IMR-90 (cell line): ENCODE measurements around the gene FAM13B. TPM values are rescaled to one million over a fixed set of nuclear protein-coding genes. Genes with fewer than 3 reads are reported as not detected.

ENCODE experiments used
- ATAC-seq: fragments of 200-7000 bp; cut with Tn5 transposase; 2 replicates; pipeline ENCODE4 v1.9.1; 2020; ENCODE audit warnings: low read depth, mild to moderate bottlenecking, moderate library complexity
- BruUV-seq: library from RNA; stranded (reverse); fragments of 400-500 nt; replicated peaks from 2 replicates; lab custom pipeline; 2021; lab: Mats Ljungman, UMichigan
- CTCF ChIA-PET: fragments of 300-600 bp; formaldehyde crosslinking; extraction: SDS; loops from one replicate; lab custom pipeline; 2021; ENCODE audit warnings: antibody characterized with exemption; lab: Yijun Ruan, JAX
- POLR2A ChIA-PET: fragments of 300-600 bp; sonication (Branson Sonifier 250); formaldehyde crosslinking; loops from one replicate; lab custom pipeline; 2022; ENCODE audit warnings: antibody characterized with exemption; ENCODE audit not compliant: unreplicated experiment; lab: Charles Lee
- DNase-seq: peaks from one replicate; pipeline ENCODE4 v3.0.0; 2013
- H2AFZ ChIP-seq: replicated peaks from 2 replicates; pipeline ENCODE3; 2013; ENCODE audit warnings: low read length, mild to moderate bottlenecking; ENCODE audit not compliant: poor library complexity
- H2AK5ac ChIP-seq: 2 replicates; pipeline ENCODE4 v1.6.1; 2013; ENCODE audit warnings: low read depth, low read length, inconsistent platforms
- H2AK9ac ChIP-seq: replicated peaks from 2 replicates; pipeline ENCODE3; 2013; ENCODE audit warnings: mild to moderate bottlenecking, low read depth, low read length, moderate library complexity; ENCODE audit not compliant: poor library complexity
- H2BK120ac ChIP-seq: 2 replicates; pipeline ENCODE4 v1.6.1; 2013; ENCODE audit warnings: low read depth, low read length, inconsistent platforms
- H2BK15ac ChIP-seq: 3 replicates; pipeline ENCODE4 v1.6.1; 2013; ENCODE audit warnings: low read depth, low read length, inconsistent platforms
- H2BK20ac ChIP-seq: 2 replicates; pipeline ENCODE4 v1.6.1; 2013; ENCODE audit warnings: low read depth, mild to moderate bottlenecking, inconsistent platforms, low read length, moderate library complexity
- H2BK5ac ChIP-seq: 2 replicates; pipeline ENCODE4 v1.6.1; 2013; ENCODE audit warnings: mild to moderate bottlenecking, low read depth, low read length, inconsistent platforms; ENCODE audit not compliant: poor library complexity, severe bottlenecking
- H3K14ac ChIP-seq: replicated peaks from 2 replicates; pipeline ENCODE4 v1.6.1; 2013; ENCODE audit warnings: low read depth, low read length, inconsistent platforms
- H3K18ac ChIP-seq: 2 replicates; pipeline ENCODE4 v1.6.1; 2013; ENCODE audit warnings: low read depth, low read length, control low read depth
- H3K23ac ChIP-seq: 2 replicates; pipeline ENCODE4 v1.6.1; 2013; ENCODE audit warnings: low read depth, low read length, inconsistent platforms
- H3K27ac ChIP-seq: 2 replicates; pipeline ENCODE4 v1.5.1; 2013; ENCODE audit warnings: mild to moderate bottlenecking, control low read depth, low read length; ENCODE audit not compliant: insufficient read depth
- H3K27me3 ChIP-seq: 2 replicates; pipeline ENCODE4 v1.6.1; 2013; ENCODE audit warnings: low read length; ENCODE audit not compliant: control insufficient read depth, insufficient read depth
- H3K36me3 ChIP-seq: 2 replicates; pipeline ENCODE4 v1.6.1; 2013; ENCODE audit warnings: low read length, mixed read lengths; ENCODE audit not compliant: control insufficient read depth, insufficient read depth
- H3K4ac ChIP-seq: 2 replicates; pipeline ENCODE4 v1.6.1; 2013; ENCODE audit warnings: low read depth, low read length, inconsistent platforms
- H3K4me1 ChIP-seq: 2 replicates; pipeline ENCODE4 v1.6.1; 2013; ENCODE audit warnings: low read length, mixed read lengths; ENCODE audit not compliant: control insufficient read depth, insufficient read depth
- H3K4me2 ChIP-seq: 2 replicates; pipeline ENCODE4 v1.6.1; 2013; ENCODE audit warnings: low read depth, mild to moderate bottlenecking, control low read depth, low read length, moderate library complexity
- H3K4me3 ChIP-seq: 2 replicates; pipeline ENCODE4 v1.5.1; 2013; ENCODE audit warnings: low read depth, mild to moderate bottlenecking, control low read depth, low read length, moderate library complexity; ENCODE audit not compliant: insufficient read depth
- H3K56ac ChIP-seq: 2 replicates; pipeline ENCODE4 v1.6.1; 2013; ENCODE audit warnings: low read length, inconsistent platforms; ENCODE audit not compliant: insufficient read depth; ENCODE audit errors: extremely low read depth
- H3K79me1 ChIP-seq, 2 experiments: 2 replicates each; pipeline ENCODE4 v1.6.1; 2013; ENCODE audit warnings: low read length in 2 of 2, inconsistent platforms in 1 of 2, low read depth in 1 of 2
- H3K9ac ChIP-seq: 2 replicates; pipeline ENCODE4 v1.6.1; 2013; ENCODE audit warnings: low read depth, low read length, control low read depth
- H3K9me1 ChIP-seq: 2 replicates; pipeline ENCODE4 v1.6.1; 2013; ENCODE audit warnings: low read length, inconsistent platforms; ENCODE audit not compliant: insufficient read depth
- H3K9me3 ChIP-seq: 2 replicates; pipeline ENCODE4 v1.6.1; 2013; ENCODE audit warnings: low read length; ENCODE audit not compliant: control insufficient read depth, insufficient read depth
- H4K20me1 ChIP-seq: 2 replicates; pipeline ENCODE4 v1.6.1; 2013; ENCODE audit warnings: low read length, inconsistent platforms; ENCODE audit not compliant: insufficient read depth
- H4K5ac ChIP-seq: 2 replicates; pipeline ENCODE4 v1.6.1; 2013; ENCODE audit warnings: mild to moderate bottlenecking, low read depth, low read length, control low read depth
- H4K8ac ChIP-seq, 2 experiments: 2 replicates each; pipeline ENCODE4 v1.6.1; 2013; ENCODE audit warnings: low read depth in 2 of 2, low read length in 2 of 2, control low read depth in 1 of 2, inconsistent platforms in 1 of 2
- H4K91ac ChIP-seq: 2 replicates; pipeline ENCODE4 v1.6.1; 2013; ENCODE audit warnings: low read depth, low read length, inconsistent platforms; ENCODE audit not compliant: insufficient read depth
- CEBPB ChIP-seq: IDR thresholded peaks from 2 replicates; pipeline ENCODE4 v1.6.1; 2012; ENCODE audit warnings: low read depth, low read length, improper control_type of control experiment
- CHD1 ChIP-seq: IDR thresholded peaks from 2 replicates; pipeline ENCODE4 v1.6.1; 2012; ENCODE audit warnings: low read depth, low read length, improper control_type of control experiment
- MAFK ChIP-seq: IDR thresholded peaks from 2 replicates; pipeline ENCODE4 v1.6.1; 2012; ENCODE audit warnings: low read depth, low read length, improper control_type of control experiment
- MXI1 ChIP-seq: IDR thresholded peaks from 2 replicates; pipeline ENCODE4 v1.6.1; 2012; ENCODE audit warnings: low read depth, mild to moderate bottlenecking, low read length, moderate library complexity, borderline replicate concordance
- NFE2L2 ChIP-seq: fragments of 150-350 bp; IDR thresholded peaks from 2 replicates; pipeline ENCODE4 v1.6.1; 2016; ENCODE audit warnings: low read depth, mild to moderate bottlenecking, low read length
- POLR2A ChIP-seq: IDR thresholded peaks from 2 replicates; pipeline ENCODE4 v1.6.1; 2012; ENCODE audit warnings: mild to moderate bottlenecking, low read depth, low read length
- RAD21 ChIP-seq: IDR thresholded peaks from 2 replicates; pipeline ENCODE4 v1.6.1; 2012; ENCODE audit warnings: low read length, improper control_type of control experiment
- RCOR1 ChIP-seq: IDR thresholded peaks from 2 replicates; pipeline ENCODE4 v1.6.1; 2012; ENCODE audit warnings: mild to moderate bottlenecking, low read length, improper control_type of control experiment; ENCODE audit not compliant: insufficient replicate concordance
- RFX5 ChIP-seq: IDR thresholded peaks from 2 replicates; pipeline ENCODE4 v1.8.0; 2012; ENCODE audit warnings: low read depth, mild to moderate bottlenecking, low read length, moderate library complexity
- WGBS, 2 experiments: methylation state at CpG; one replicate each; pipeline versions ENCODE4 v1.1.5 to v1.1.7; 2013; ENCODE audit warnings: missing lambda C conversion rate in 2 of 2; ENCODE audit not compliant: insufficient read length in 1 of 2; ENCODE audit errors: extremely low coverage in 2 of 2; 5-methylcytosine and 5-hydroxymethylcytosine counted together
- dilution Hi-C: fragments of 300-500 bp; cut with HindIII; formaldehyde crosslinking; loops from one replicate; pipeline ENCODE4 v1.14.3; 2018; ENCODE audit warnings: low sequenced_read_pairs; ENCODE audit not compliant: unreplicated experiment
- in situ Hi-C: fragments of 300-500 bp; cut with MboI; formaldehyde crosslinking; loops from 3 replicates; pipeline ENCODE4 v1.14.3; 2019; ENCODE audit warnings: low sequenced_read_pairs, inconsistent platforms, mixed read lengths
- intact Hi-C: fragments of 100-400 bp; cut with micrococcal nuclease; formaldehyde crosslinking; loops from 2 replicates; pipeline ENCODE4 v1.10.0; 2022
- polyA plus RNA-seq, 3 experiments: library from polyadenylated mRNA; depleted of rRNA; stranded (reverse); fragments of >200 nt; gene quantifications; 2 replicates each; pipeline ENCODE4 v1.2.3, GENCODE V29; 2012; ENCODE audit warnings: low replicate concordance in 1 of 3
- total RNA-seq: library from RNA; depleted of rRNA; stranded (reverse); fragments of >200 nt; gene quantifications from 2 replicates; pipeline ENCODE4 v1.2.3, GENCODE V29; 2012
- TF ChIP-seq, protein P1 (sequence below): conservative IDR thresholded peaks from 2 replicates; pipeline ENCODE4 v1.5.1; 2012; ENCODE audit warnings: mild to moderate bottlenecking, low read depth, low read length, improper control_type of control experiment

FAM13B gene
- total and polyA plus RNA-seq, 2 of the 4 experiments (the other 2 are of a cell fraction), result 14.6 to 15.1 TPM

DNA sequence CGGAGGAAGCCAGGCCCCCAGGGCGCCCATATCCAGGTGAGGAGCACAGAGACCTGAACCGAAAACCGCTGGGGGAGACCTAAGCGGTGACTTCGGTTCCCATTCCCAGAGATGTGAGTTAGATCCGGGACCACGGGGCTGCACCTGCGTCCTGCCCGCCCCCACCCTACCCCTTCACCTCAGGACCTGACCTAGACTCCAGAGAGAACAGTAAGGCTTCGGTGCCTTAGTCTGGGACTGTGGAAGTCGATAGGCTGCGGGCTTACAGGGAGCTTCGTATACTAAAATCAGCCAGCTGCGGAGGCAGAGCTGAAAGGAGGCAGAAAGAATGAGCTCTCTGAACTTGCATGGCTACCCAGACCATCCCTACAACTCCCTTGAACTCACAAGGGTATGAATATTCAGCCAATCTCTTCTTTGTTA is 518 bp upstream of the FAM13B start:
- Histone ChIP-seq H2BK20ac (no peak overlapping the region; the same call in 1 of the 2 replicates), H3K9me3 (no peaks in the 10 kb centered on the region), H3K56ac (peak overlapping the region; percentile 86; the same call in 1 of the 2 replicates), H2BK5ac (peak overlapping the region; percentile 88), H3K14ac (peak overlapping the region; percentile 95), H3K18ac (peak overlapping the region; percentile 35), H3K4me1 (peaks cover 2% of the 10 kb centered on the region; the same call in 1 of the 2 replicates), H2BK15ac (no peak overlapping the region), H2AK9ac (peak overlapping the region; percentile 93), H3K27ac (peak overlapping the region; percentile 91), H3K4me3 (peak overlapping the region; percentile 82), H4K91ac (peak overlapping the region; percentile 89), H3K27me3 (no peaks in the 10 kb centered on the region), H2AK5ac (0 out of 2 replicates have a peak overlapping the region, but pooled peaks have one; percentile 44), H4K8ac (peak overlapping the region; percentile 96 to 99), H2BK120ac (peak overlapping the region; percentile 57), H3K4ac (peak overlapping the region; percentile 95), H4K5ac (peak overlapping the region; percentile 75), H4K20me1 (peaks cover 42% of the 10 kb centered on the region), H3K9ac (peak overlapping the region; percentile 91), H2AFZ (peak overlapping the region; percentile 97), H3K36me3 (peaks cover 1% of the 10 kb centered on the region; the same call in 1 of the 2 replicates), H3K23ac (peak overlapping the region; percentile 88; the same call in 1 of the 2 replicates), H3K4me2 (peak overlapping the region; percentile 93), H3K79me1 (peaks cover 0 to 30% of the 10 kb centered on the region in 2 experiments; a peak in 3 of 4 replicates), H3K9me1 (peaks cover 4% of the 10 kb centered on the region; the same call in 1 of the 2 replicates)
- DNase-seq, result no peak
- no TSS peak for BruUV-seq
- POLR2A ChIA-PET, result no interaction called here
- intact Hi-C loops (loop anchor here (2.0 kb wide), 1 partner anchor 279 kb away; the partner anchor contains the start of gene HNRNPA0), in situ Hi-C loops (loop anchor here (10.0 to 25.0 kb wide), 2 partner anchors 104 to 279 kb away; partner anchors contain the start of genes HNRNPA0 and NME5), dilution Hi-C loops (no loop called here)
- no peak for TF ChIP-seq NFE2L2
- no peak for TF ChIP-seq CHD1
- no peak for TF ChIP-seq MAFK
- no peak for TF ChIP-seq CEBPB
- no peak for TF ChIP-seq RAD21
- TF ChIP-seq, protein P1, sequence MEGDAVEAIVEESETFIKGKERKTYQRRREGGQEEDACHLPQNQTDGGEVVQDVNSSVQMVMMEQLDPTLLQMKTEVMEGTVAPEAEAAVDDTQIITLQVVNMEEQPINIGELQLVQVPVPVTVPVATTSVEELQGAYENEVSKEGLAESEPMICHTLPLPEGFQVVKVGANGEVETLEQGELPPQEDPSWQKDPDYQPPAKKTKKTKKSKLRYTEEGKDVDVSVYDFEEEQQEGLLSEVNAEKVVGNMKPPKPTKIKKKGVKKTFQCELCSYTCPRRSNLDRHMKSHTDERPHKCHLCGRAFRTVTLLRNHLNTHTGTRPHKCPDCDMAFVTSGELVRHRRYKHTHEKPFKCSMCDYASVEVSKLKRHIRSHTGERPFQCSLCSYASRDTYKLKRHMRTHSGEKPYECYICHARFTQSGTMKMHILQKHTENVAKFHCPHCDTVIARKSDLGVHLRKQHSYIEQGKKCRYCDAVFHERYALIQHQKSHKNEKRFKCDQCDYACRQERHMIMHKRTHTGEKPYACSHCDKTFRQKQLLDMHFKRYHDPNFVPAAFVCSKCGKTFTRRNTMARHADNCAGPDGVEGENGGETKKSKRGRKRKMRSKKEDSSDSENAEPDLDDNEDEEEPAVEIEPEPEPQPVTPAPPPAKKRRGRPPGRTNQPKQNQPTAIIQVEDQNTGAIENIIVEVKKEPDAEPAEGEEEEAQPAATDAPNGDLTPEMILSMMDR, result no peak
- TF ChIP-seq MXI1, result no peak
- TF ChIP-seq RCOR1, result no peak
- no peak; the same call in 1 of the 2 replicates for TF ChIP-seq POLR2A
- no peak for TF ChIP-seq RFX5
- CTCF ChIA-PET, result interaction anchor here (1.8 kb wide), 1 partner anchor 15 kb away, joined by 6 read pairs; no protein-coding TSS in a partner anchor
- peak; percentile 5 for ATAC-seq
- WGBS, 2 experiments, result 0% methylated on average over 5 of the region's 15 CpGs; no CpG with 5 or more reads in 1 of the 2 experiments
